GM12878 (cell line): ENCODE results near the gene CTIF. TPM values are rescaled to one million over a fixed set of nuclear protein-coding genes. Genes with fewer than 3 reads are reported as not detected.

Source experiments
- ATAC-seq: fragments of 200-7000 bp; cut with Tn5 transposase; 3 replicates; pipeline ENCODE4 v1.9.1; 2020; ENCODE audit warnings: mild to moderate bottlenecking, moderate library complexity
- BruUV-seq: library from RNA; stranded (reverse); fragments of 400-500 nt; replicated peaks from 2 replicates; lab custom pipeline; 2021; lab: Mats Ljungman, UMichigan
- CTCF ChIA-PET: fragments of 300-600 bp; sonication (Branson Sonifier 250); formaldehyde crosslinking; extraction: SDS; loops from one replicate; lab custom pipeline; 2021; ENCODE audit warnings: inconsistent platforms; lab: Yijun Ruan, JAX
- POLR2A ChIA-PET: fragments of 350-600 bp; formaldehyde crosslinking; extraction: SDS; loops from one replicate; lab custom pipeline; 2021; ENCODE audit warnings: inconsistent platforms; lab: Charles Lee
- RAD21 ChIA-PET: fragments of 300-600 bp; sonication (Branson Sonifier 250); formaldehyde crosslinking; loops from one replicate; lab custom pipeline; 2023; ENCODE audit warnings: antibody characterized with exemption; ENCODE audit not compliant: unreplicated experiment; lab: Charles Lee
- SMC1A ChIA-PET: fragments of 300-600 bp; sonication (Branson Sonifier 250); formaldehyde crosslinking; loops from one replicate; lab custom pipeline; 2023; ENCODE audit not compliant: unreplicated experiment, uncharacterized antibody; lab: Charles Lee
- DNase-seq: peaks from one replicate; pipeline ENCODE4 v3.0.0-alpha.2; 2011; ENCODE audit warnings: low read depth, low spot score
- FAIRE-seq: peaks from 3 replicates; lab custom pipeline; 2011; peaks lifted over from hg19 to GRCh38; lab: Jason Lieb, UNC
- H2AFZ ChIP-seq: 2 replicates; pipeline ENCODE4 v1.6.0; 2011; ENCODE audit warnings: low read depth, low read length, control low read depth; ENCODE audit not compliant: control insufficient read depth
- H3K27ac ChIP-seq: 2 replicates; pipeline ENCODE4 v1.5.1; 2011; ENCODE audit warnings: control low read depth; ENCODE audit not compliant: control insufficient read depth, insufficient read depth
- H3K27me3 ChIP-seq, 2 experiments: replicated peaks in 1 of 2; 2 replicates each; pipeline versions ENCODE4 v1.6.0 to v1.6.1; 2011; ENCODE audit warnings: low read length in 1 of 2; ENCODE audit not compliant: control insufficient read depth in 2 of 2, insufficient read depth in 2 of 2
- H3K36me3 ChIP-seq, 2 experiments: 2 replicates each; pipeline ENCODE4 v1.5.1; 2011; ENCODE audit warnings: low read length in 1 of 2; ENCODE audit not compliant: control insufficient read depth in 2 of 2, insufficient read depth in 2 of 2
- H3K4me1 ChIP-seq: 2 replicates; pipeline ENCODE4 v1.6.1; 2011; ENCODE audit warnings: mild to moderate bottlenecking, low read length, moderate library complexity, mixed read lengths; ENCODE audit not compliant: control insufficient read depth, insufficient read depth
- H3K4me2 ChIP-seq: 2 replicates; pipeline ENCODE4 v1.6.0; 2011; ENCODE audit warnings: control low read depth; ENCODE audit not compliant: control insufficient read depth, insufficient read depth
- H3K4me3 ChIP-seq: fragments of 200-600 bp; sonication (generic); 2 replicates; pipeline ENCODE4 v1.5.1; 2016
- H3K79me2 ChIP-seq: 2 replicates; pipeline ENCODE4 v1.6.0; 2011; ENCODE audit warnings: low read length; ENCODE audit not compliant: control insufficient read depth, insufficient read depth
- H3K9ac ChIP-seq: 2 replicates; pipeline ENCODE4 v1.8.0; 2011; ENCODE audit warnings: low read length, control low read depth, mixed read lengths; ENCODE audit not compliant: control insufficient read depth, insufficient read depth
- H3K9me3 ChIP-seq: replicated peaks from 3 replicates; pipeline ENCODE4 v1.5.1; 2011; ENCODE audit warnings: mild to moderate bottlenecking, low read length; ENCODE audit not compliant: control insufficient read depth, insufficient read depth
- H4K20me1 ChIP-seq: 2 replicates; pipeline ENCODE4 v1.6.0; 2011; ENCODE audit not compliant: control insufficient read depth, insufficient read depth
- ASH2L ChIP-seq: fragments of 300-600, 200-600 bp; sonication (generic); IDR thresholded peaks from 2 replicates; pipeline ENCODE4 v1.6.1; 2017; ENCODE audit warnings: low read depth, mild to moderate bottlenecking, borderline replicate concordance
- BRCA1 ChIP-seq: IDR thresholded peaks from 2 replicates; pipeline ENCODE4 v1.6.1; 2011; ENCODE audit warnings: low read depth, low read length, improper control_type of control experiment
- GABPA ChIP-seq: IDR thresholded peaks from 2 replicates; pipeline ENCODE4 v1.6.1; 2014; ENCODE audit warnings: antibody characterized with exemption, low read depth, mild to moderate bottlenecking, inconsistent platforms
- HDGF ChIP-seq: fragments of 450-650 bp; IDR thresholded peaks from 2 replicates; pipeline ENCODE4 v1.6.1; 2016; ENCODE audit warnings: antibody characterized with exemption
- RUNX3 ChIP-seq: IDR thresholded peaks from 2 replicates; pipeline ENCODE4 v1.6.1; 2012; ENCODE audit warnings: low read length, inconsistent platforms
- SP1 ChIP-seq: IDR thresholded peaks from one replicate; pipeline ENCODE4 v1.6.1; 2011; ENCODE audit warnings: low read depth, low read length
- SPI1 ChIP-seq: IDR thresholded peaks from 2 replicates; pipeline ENCODE4 v1.6.1; 2011; ENCODE audit warnings: low read depth, mild to moderate bottlenecking, low read length, moderate library complexity, borderline replicate concordance; ENCODE audit not compliant: insufficient read depth
- STAT1 ChIP-seq: fragments of 450-650 bp; conservative IDR thresholded peaks from 2 replicates; pipeline ENCODE4 v1.6.1; 2014; ENCODE audit warnings: antibody characterized with exemption, mild to moderate bottlenecking
- ZZZ3 ChIP-seq: IDR thresholded peaks from 2 replicates; pipeline ENCODE4 v1.6.1; 2011; ENCODE audit warnings: low read depth; ENCODE audit not compliant: control insufficient read depth, insufficient read length
- WGBS: methylation state at CpG from one replicate; pipeline ENCODE4 v1.1.6; 2016; ENCODE audit warnings: low lambda C conversion rate; ENCODE audit not compliant: insufficient replicate concordance, insufficient coverage; ENCODE audit errors: missing lambda C conversion rate; 5-methylcytosine and 5-hydroxymethylcytosine counted together
- in situ Hi-C: fragments of 300-500 bp; cut with MboI; formaldehyde crosslinking; loops from 9 replicates; pipeline ENCODE4 v1.14.3; 2018; ENCODE audit warnings: mixed read lengths
- intact Hi-C: fragments of 100-400 bp; cut with micrococcal nuclease; formaldehyde crosslinking; loops from one replicate; pipeline ENCODE4 v1.14.2; 2022; ENCODE audit not compliant: unreplicated experiment
- polyA plus RNA-seq, 11 experiments: library from polyadenylated mRNA; depleted of rRNA in 4 of 11; unstranded in 6 of 11; stranded (reverse) in 5 of 11; fragments of >200 nt; fragmentation: Nextera tagmentation in 4 of 11; fragmentation: Illumina TruSeq in 1 of 11; extraction: Ambion mirVana in 4 of 11; extraction: Trizol in 1 of 11; gene quantifications; 1 replicate in 1 of 11; 2 replicates in 10 of 11; pipeline versions ENCODE4 v1.2.1 to v1.2.3, GENCODE V29; 2011 to 2016; ENCODE audit warnings: inconsistent platforms in 2 of 11, missing spikeins in 2 of 11, low read depth in 1 of 11
- total RNA-seq, 4 experiments: library from RNA; depleted of rRNA in 3 of 4; stranded (reverse); fragments of >200 nt in 3 of 4; fragmentation: Illumina TruSeq in 1 of 4; extraction: Trizol in 1 of 4; gene quantifications; 2 replicates each; pipeline versions ENCODE4 v1.2.1 to v1.2.3, GENCODE V29; 2013 to 2021
- TF ChIP-seq, protein P1 (sequence below), 3 experiments: IDR thresholded peaks in 2 of 3; conservative IDR thresholded peaks in 1 of 3; 2 replicates each; pipeline ENCODE4 v1.5.1; 2011; ENCODE audit warnings: low read depth in 3 of 3, low read length in 3 of 3, mild to moderate bottlenecking in 3 of 3, control low read depth in 2 of 3, moderate library complexity in 2 of 3, inconsistent platforms in 1 of 3, mixed read lengths in 1 of 3; ENCODE audit not compliant: control insufficient read depth in 2 of 3, insufficient read depth in 1 of 3; ENCODE audit errors: extremely low read depth in 1 of 3
- TF ChIP-seq, protein P2 (sequence below): fragments of 450-650 bp; IDR thresholded peaks from 2 replicates; pipeline ENCODE4 v1.6.1; 2017; ENCODE audit warnings: borderline replicate concordance

Gene CTIF
- total and polyA plus RNA-seq, 10 of the 15 experiments (the other 5 are each of a cell fraction or from before 2014, with no cell fraction given), result 0.06 to 11.6 (median 2.5) TPM

DNA sequence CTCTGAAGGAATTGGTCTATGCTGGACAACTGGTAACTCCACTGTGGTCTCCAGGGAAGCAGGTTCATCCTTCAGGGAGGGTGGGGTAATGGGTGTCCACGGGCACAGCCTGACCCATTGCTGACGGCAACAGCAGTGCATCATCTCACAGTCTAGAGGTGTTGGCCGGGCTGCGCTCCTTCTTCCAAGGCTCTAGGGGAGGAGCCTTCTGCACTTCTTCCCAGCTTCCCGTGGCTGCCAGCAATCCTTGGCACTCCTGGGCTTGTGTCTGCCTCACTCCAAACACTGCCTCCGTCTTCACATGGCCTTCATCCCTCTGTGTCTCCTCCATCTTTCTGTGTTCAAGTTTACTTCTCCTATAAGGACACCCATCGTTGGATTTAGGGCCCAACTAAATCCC lies 166.2 kb downstream of the CTIF start:
- FAIRE-seq (no peak), DNase-seq (no peak), ATAC-seq (no peak)
- intact Hi-C loops (no loop called here), in situ Hi-C loops (no loop called here)
- RAD21 ChIA-PET, result no interaction called here
- Histone ChIP-seq H3K79me2 (no peaks in the 10 kb centered on the region), H3K4me1 (peaks cover 6% of the 10 kb centered on the region), H3K27ac (no peak overlapping the region), H2AFZ (no peak overlapping the region), H3K9me3 (no peaks in the 10 kb centered on the region; the same call in 2 of the 3 replicates), H4K20me1 (no peaks in the 10 kb centered on the region), H3K27me3 (no peaks in the 10 kb centered on the region), H3K9ac (no peak overlapping the region), H3K4me2 (no peak overlapping the region), H3K4me3 (no peak overlapping the region), H3K36me3 (no peaks in the 10 kb centered on the region)
- WGBS, result 92% methylated on average over 7 of the region's 7 CpGs
- SMC1A ChIA-PET, result no interaction called here
- BruUV-seq, result no TSS peak
- TF ChIP-seq, protein P1, sequence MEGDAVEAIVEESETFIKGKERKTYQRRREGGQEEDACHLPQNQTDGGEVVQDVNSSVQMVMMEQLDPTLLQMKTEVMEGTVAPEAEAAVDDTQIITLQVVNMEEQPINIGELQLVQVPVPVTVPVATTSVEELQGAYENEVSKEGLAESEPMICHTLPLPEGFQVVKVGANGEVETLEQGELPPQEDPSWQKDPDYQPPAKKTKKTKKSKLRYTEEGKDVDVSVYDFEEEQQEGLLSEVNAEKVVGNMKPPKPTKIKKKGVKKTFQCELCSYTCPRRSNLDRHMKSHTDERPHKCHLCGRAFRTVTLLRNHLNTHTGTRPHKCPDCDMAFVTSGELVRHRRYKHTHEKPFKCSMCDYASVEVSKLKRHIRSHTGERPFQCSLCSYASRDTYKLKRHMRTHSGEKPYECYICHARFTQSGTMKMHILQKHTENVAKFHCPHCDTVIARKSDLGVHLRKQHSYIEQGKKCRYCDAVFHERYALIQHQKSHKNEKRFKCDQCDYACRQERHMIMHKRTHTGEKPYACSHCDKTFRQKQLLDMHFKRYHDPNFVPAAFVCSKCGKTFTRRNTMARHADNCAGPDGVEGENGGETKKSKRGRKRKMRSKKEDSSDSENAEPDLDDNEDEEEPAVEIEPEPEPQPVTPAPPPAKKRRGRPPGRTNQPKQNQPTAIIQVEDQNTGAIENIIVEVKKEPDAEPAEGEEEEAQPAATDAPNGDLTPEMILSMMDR (IDR thresholded peaks at IDR 0.05 in 2 of 3, conservative IDR thresholded peaks at IDR 0.05 in 1 of 3; ENCODE audit: control insufficient read depth in 2 of 3, extremely low read depth in 1 of 3, insufficient read depth in 1 of 3, low read depth in 3 of 3, low read length in 3 of 3), result no peak
- TF ChIP-seq, protein P2, sequence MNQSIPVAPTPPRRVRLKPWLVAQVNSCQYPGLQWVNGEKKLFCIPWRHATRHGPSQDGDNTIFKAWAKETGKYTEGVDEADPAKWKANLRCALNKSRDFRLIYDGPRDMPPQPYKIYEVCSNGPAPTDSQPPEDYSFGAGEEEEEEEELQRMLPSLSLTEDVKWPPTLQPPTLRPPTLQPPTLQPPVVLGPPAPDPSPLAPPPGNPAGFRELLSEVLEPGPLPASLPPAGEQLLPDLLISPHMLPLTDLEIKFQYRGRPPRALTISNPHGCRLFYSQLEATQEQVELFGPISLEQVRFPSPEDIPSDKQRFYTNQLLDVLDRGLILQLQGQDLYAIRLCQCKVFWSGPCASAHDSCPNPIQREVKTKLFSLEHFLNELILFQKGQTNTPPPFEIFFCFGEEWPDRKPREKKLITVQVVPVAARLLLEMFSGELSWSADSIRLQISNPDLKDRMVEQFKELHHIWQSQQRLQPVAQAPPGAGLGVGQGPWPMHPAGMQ, result no peak
- TF ChIP-seq BRCA1 (no peak), STAT1 (no peak), RUNX3 (no peak), SPI1 (no peak), ZZZ3 (no peak), SP1 (no peak), GABPA (no peak), HDGF (no peak), ASH2L (no peak)
- CTCF ChIA-PET, result no interaction called here
- POLR2A ChIA-PET, result no interaction called here
